Amygdala (tissue), 56 donors: ENCODE measurements around the gene USP20.
"Not testable (repeated sequence)": the region's sequence is repeated elsewhere in the genome, so short reads cannot be mapped to it uniquely, and the experiment has no call there.

ENCODE experiments used
- DNase-seq, 56 donors: peaks; one replicate each; lab custom pipeline; 2025; lab: John Stamatoyannopoulos, UW

The USP20 gene

GRCh38 chr9:129835128-129835859 lies at the start of gene USP20, which contains the start of gene C9orf78:
USP20 (plus strand) TSS chr9:129835458; CDS start chr9:129852556, 17,098 bp downstream.
C9orf78 (minus strand) TSS chr9:129835275; CDS start chr9:129835221, 54 bp downstream.
- peak; percentile 53 to 96 (median 88) for DNase-seq

- DNase-seq, result no peak
These were observed 49.4 kb upstream of the USP20 start for GRCh38 chr9:129785866-129786265.

- no peak for DNase-seq
These were observed 48.8 kb upstream of the USP20 start for GRCh38 chr9:129786481-129786880.

GRCh38 chr9:129794549-129794948 lies 40.7 kb upstream of the USP20 start:
- no peak for DNase-seq

GRCh38 chr9:129796029-129796428 lies 39.2 kb upstream of the USP20 start:
- DNase-seq, result not testable (repeated sequence)

- DNase-seq, result no peak
These were observed 36.3 kb upstream of the USP20 start for GRCh38 chr9:129798973-129799372.

GRCh38 chr9:129801504-129801903 lies 33.8 kb upstream of the USP20 start:
- DNase-seq, result no peak

GRCh38 chr9:129802833-129803675 lies 32.2 kb upstream of the USP20 start, which contains the start of gene TOR1B:
TOR1B (plus strand) TSS chr9:129803184; CDS start chr9:129803213, 29 bp downstream.
- DNase-seq, result peak; percentile 20 to 95 (median 84)

- no peak for DNase-seq
These were observed 31.6 kb upstream of the USP20 start for GRCh38 chr9:129803676-129804060.

GRCh38 chr9:129806061-129806460 lies 29.2 kb upstream of the USP20 start:
- no peak for DNase-seq

GRCh38 chr9:129809346-129809745 lies 25.9 kb upstream of the USP20 start:
- no peak for DNase-seq

GRCh38 chr9:129810116-129810515 lies 25.1 kb upstream of the USP20 start:
- DNase-seq, result no peak

GRCh38 chr9:129810788-129811187 lies 24.5 kb upstream of the USP20 start:
- no peak for DNase-seq

GRCh38 chr9:129811967-129812363 lies 23.3 kb upstream of the USP20 start:
- no peak for DNase-seq

GRCh38 chr9:129812385-129812784 lies 22.9 kb upstream of the USP20 start:
- DNase-seq, result no peak

GRCh38 chr9:129813661-129814060 lies 21.6 kb upstream of the USP20 start:
- no peak for DNase-seq

- DNase-seq, result no peak
These were observed 20.6 kb upstream of the USP20 start for GRCh38 chr9:129814432-129815223.

GRCh38 chr9:129815278-129815677 lies 20.0 kb upstream of the USP20 start:
- no peak for DNase-seq

GRCh38 chr9:129816501-129817435 lies 18.5 kb upstream of the USP20 start:
- DNase-seq, result no peak
